Right forelimb (tissue), 1 donor: ENCODE results near the gene IGFN1.
"Not testable (repeated sequence)": the region's sequence is repeated elsewhere in the genome, so short reads cannot be mapped to it uniquely, and the experiment has no call there.

Source experiments
- DNase-seq: peaks from one replicate; pipeline ENCODE4 v3.0.0-alpha.2; 2018

IGFN1 gene

DNA sequence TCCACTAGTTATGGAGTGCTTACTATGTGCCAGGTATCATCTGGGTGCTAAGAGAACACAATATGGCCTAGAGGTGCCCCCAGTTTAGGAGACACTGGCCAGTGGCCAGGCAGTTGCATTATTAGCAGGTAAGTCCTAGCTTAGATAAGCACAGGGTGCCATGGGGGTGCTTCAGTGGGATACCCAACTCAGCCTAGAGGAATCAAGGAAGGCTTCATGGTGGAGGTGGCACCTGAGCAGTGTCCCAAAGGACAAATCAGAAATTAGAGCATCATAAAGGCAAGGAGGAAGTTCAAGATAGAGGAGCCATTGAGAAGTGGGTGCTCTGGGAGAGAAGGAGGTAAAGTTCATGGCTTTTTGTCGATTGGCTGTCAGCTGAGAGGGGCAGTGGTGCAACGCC lies 60.8 kb downstream of the IGFN1 start:
- no peak for DNase-seq

DNA sequence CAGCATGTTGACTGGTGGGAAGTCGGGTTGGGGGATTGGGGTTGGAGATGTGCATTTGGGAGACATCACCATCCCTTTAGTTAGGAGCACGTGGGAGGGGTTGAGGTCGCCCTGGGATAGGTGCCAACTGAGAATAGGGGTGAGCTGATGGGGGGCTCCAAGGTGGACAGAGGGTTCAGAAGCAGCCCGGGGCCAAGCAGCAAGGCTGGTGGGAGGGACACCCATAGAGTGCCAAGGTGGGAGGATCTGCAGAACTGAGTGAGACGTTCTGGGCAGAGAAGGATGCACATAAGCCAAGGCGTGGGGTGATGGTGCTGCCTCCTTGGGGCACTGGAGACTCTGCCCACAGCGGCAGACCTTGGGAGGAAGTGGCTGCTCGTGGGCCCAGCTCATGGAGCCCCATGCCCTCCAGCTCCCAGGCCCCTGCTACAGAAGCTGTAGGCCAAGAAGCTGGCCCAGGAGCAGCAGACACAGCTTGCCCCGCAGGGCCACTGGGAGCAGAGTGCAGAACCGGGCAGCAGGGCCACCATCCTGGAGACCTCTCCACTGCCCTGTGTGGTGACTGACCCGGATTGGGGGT lies 61.3 kb downstream of the IGFN1 start:
- no peak for DNase-seq

DNA sequence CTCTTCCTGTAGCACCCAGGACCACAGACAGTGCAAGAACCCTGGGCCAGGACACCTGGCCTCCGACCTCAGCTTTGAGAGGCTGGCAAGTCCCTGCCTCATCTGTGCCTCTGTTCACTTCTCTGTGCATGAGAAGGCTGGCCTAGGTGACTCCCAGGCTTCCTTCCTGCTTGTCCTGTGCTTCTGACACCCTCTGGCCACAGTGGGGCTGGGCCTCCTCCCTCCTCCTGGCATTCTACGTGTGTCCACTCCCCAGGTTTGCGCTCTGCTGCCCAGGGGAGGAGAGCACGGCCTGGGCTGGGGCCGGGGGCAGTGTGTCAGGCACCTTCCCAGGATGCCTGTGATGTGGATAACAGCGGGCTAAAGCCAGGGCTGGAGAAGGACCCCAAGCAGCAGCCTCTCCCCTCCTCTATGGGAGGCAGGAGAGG lies 62.3 kb downstream of the IGFN1 start:
- DNase-seq, result no peak

GRCh38 chr1:201253411-201253810 lies 62.8 kb downstream of the IGFN1 start:
- DNase-seq, result no peak

- DNase-seq, result no peak
Measured at GRCh38 chr1:201253906-201254624, 63.4 kb downstream of the IGFN1 start.

DNA sequence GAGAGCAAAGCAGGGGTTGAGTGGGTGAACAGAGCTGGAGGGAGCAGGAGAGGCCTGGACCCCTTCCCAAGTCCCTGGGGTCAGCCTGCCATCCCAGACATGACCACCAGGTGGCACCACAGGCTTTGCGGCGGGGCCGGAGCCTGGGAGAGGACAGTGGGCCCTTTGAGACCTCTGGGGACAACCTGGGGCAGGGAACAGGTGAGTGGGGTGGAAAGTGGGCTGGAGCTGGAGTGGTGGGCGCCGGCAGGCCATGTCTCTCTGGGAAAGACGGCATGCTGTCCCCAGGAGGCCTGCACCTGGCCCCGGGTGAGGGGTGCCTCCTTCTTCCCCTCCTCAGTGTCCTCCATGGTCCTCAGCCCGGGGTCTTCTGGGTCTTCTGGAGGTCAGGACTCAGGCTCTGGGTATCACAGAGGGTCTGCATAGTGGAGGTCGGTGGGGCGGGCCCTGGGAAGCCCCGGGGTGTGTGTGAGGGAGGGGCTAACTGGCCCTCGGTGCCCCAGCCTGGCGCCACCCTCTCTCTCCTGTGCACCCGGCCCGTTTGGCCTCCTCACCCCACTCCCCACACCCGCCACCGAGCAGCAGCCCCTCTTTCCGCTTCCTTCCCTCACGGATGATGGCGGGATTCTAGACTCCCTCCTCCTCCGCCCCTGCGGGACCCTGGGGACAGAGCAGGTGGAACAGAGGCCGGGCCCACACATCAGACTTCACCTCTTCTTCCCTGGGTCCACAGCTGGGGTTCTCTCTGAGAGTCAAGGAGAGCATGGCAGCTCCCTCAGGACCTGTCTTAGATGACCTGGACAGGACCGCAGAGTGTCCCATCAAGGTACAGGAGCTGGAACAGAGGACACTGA lies 64.2 kb downstream of the IGFN1 start:
- DNase-seq, result peak; percentile 81

- no peak for DNase-seq
Measured at GRCh38 chr1:201255479-201256362, 65.1 kb downstream of the IGFN1 start.

DNA sequence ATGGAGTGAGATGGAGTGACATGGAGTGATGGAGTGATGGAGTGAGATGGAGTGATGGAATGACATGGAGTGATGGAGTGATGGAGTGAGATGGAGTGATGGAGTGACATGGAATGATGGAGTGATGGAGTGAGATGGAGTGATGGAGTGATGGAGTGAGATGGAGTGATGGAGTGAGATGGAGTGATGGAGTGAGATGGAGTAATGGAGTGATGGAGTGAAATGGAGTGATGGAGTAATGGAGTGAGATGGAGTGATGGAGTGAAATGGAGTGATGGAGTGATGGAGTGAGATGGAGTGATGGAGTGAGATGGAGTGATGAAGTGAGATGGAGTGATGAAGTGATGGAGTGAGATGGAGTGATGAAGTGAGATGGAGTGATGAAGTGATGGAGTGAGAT lies 67.5 kb downstream of the IGFN1 start:
- not testable (repeated sequence) for DNase-seq

GRCh38 chr1:201258763-201259230 lies 68.2 kb downstream of the IGFN1 start:
- DNase-seq, result no peak

DNA sequence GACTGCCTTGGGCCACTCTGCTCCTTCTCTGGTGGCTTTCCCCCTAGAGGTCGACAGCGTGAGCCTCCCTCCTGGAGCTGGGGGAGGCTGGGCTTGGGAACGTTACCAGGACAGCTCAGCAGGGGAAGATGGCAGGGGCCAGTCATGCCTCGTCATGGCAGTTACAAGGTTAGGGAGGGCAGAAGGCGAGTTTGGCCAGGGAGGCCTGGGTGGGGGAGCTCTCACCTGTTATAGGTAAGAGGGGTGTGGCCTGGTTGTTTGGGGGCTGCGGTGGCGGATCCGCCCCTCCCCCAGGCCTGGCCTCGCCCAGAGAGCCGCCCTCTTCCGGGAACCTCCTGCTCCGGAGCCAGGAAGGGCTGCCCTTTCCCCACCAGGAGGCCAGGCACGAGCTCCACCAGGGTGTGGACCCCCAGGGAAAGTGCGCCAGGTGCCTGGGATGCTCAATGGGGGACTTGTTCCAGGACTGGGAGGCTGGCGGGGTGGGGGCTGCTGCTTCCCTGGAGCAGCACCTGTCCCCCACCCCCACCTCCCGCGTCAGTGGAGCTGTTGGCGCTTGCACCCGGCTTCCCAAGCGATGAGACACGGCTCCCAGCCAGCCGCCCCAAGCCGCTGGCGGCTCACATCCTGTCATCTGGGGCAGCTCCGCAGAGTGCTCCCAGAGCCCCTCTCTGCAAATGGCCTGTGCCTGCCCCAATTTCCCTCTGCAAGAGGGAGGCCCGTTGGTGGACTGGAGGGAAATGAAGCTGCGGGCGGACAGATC lies 69.0 kb downstream of the IGFN1 start:
- no peak for DNase-seq

DNA sequence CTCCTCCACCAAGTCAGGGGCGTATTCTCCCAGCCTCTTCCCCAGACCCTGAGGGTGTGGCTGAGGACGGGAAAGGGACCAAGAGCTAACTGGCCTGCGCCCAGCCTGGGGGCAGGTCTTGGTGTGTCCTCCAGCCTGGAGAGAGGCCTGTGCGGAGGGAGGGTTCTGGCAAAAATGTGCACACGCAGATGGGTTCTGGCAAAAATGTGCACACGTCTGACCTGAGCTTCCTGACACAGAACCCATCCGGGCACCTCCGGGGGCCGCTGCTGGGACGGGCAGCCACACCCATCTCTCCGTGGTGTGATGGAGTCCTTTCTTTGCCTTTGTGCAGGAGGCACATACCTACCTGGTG lies 69.6 kb downstream of the IGFN1 start:
- peak; percentile 69 for DNase-seq

- DNase-seq, result no peak
Measured at GRCh38 chr1:201260648-201261311, 70.2 kb downstream of the IGFN1 start.

DNA sequence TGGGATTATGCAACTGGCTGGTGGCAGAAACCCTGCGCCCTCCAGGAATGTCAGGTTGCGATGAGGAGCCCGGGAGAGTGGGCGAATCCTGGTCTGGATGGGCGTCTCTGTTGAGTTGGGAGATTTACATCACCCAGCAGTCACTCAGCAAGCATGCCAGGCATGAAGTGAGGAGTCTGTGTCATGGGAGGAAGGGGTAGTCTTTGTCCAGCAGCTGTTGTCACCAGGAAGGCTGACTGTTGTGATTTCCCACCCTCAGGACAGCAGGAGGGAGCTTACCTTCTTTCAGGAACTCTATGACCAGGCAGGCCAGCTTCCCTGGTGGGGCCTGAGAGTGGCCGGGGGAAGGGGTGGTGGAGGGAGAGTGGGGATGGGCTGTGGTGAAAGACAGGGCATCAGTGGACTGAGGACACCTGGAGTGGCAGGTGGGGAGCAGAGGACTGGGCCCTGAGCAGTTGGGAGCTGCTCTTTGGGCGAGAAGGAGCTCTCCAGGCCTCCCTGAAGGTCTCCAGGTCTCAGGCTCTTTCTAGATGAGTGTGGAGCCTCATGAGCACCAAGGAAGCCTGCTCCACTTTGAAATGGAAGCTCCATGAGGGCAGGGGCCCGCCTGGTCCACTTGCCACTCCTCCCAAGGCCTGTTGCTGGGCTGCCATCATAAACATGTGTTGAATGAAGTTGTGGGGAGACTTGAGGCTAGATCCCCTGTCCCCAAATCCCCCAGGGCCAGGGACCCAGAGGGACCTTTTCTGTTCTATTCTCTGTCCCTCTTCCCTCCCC lies 71.3 kb downstream of the IGFN1 start:
- DNase-seq, result no peak

GRCh38 chr1:201262963-201263608 lies 72.5 kb downstream of the IGFN1 start:
- DNase-seq, result no peak

DNA sequence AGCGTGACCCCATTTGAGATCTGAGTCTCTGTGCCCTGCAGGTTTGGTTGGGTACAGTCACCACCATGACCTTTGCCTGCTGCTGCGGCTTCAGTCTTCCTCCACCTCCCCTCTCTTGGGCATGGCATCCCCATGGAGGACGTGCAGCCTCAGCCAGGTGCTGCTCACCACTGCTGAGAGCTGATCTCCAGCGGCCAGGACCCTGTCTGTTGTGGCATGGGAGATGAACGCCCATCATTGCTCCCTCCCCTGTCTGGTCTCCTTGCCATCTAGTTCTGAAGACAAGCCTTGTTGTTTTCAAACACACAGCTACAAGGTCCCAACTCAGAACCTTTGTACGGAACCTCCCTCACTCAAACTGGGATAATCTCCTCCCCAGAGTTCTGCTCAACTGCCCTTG lies 73.4 kb downstream of the IGFN1 start:
- DNase-seq, result no peak

DNA sequence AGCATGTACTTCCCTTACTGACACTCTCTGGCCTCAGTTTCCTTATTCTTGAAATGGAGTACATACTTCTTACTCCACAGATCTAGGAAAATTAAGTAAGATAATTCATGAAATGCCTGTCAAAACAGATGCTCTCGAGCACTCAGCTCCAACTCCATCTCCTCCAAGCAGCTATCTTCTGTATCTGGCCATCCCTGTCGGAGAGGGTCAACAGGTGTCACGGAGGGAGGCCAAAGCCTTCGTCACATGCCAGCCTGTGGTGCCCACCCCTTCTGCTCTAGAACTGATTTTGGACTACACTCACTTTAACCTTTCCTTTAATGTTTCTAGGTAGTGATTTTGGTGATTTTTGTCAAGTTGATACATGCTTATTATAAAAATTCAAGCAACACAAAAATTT lies 73.9 kb downstream of the IGFN1 start:
- no peak for DNase-seq

DNA sequence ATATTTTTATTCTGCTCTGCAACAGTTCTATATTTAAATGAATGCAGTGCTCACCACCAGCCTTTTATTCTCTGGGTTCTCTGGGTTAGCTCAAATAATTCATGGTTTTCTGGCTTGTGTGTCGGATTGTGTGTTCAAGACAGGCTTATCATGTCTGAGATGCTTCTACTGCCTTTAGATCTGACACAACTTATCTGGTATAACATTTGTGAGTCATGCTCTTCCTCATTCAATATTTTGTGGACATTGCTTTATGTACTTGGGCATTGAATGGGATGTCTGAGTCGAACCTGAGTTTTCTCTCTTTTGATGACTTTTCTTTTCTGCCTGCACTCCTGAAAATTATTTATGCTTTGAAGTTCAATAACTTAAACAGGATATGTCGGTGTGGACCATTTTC lies 75.1 kb downstream of the IGFN1 start:
- DNase-seq, result no peak

- DNase-seq, result no peak
Measured at GRCh38 chr1:201266276-201266675, 75.7 kb downstream of the IGFN1 start.

GRCh38 chr1:201266774-201267173 lies 76.2 kb downstream of the IGFN1 start:
- no peak for DNase-seq
